Astrocyte (in vitro differentiated cells and primary cell): Measurements from ENCODE around the gene HSP90AA1. TPM values are rescaled to one million over a fixed set of nuclear protein-coding genes. Genes with fewer than 3 reads are reported as not detected.

Source experiments
- DNase-seq: peaks from one replicate; pipeline ENCODE4 v3.0.0-alpha.2; 2010; ENCODE audit warnings: low read depth
- FAIRE-seq: peaks from 2 replicates; lab custom pipeline; 2011; peaks lifted over from hg19 to GRCh38; lab: Jason Lieb, UNC
- H2AFZ ChIP-seq: 2 replicates; pipeline ENCODE4 v1.6.0; 2012; ENCODE audit warnings: low read depth, low read length, inconsistent platforms
- H3K27ac ChIP-seq: 2 replicates; pipeline ENCODE4 v1.5.1; 2011; ENCODE audit warnings: low read depth, low read length, inconsistent platforms
- H3K27me3 ChIP-seq: 2 replicates; pipeline ENCODE4 v1.6.0; 2011; ENCODE audit warnings: low read length, inconsistent platforms; ENCODE audit not compliant: insufficient read depth
- H3K36me3 ChIP-seq: 2 replicates; pipeline ENCODE4 v1.5.1; 2011; ENCODE audit warnings: low read length, inconsistent platforms; ENCODE audit not compliant: insufficient read depth
- H3K4me1 ChIP-seq: 2 replicates; pipeline ENCODE4 v1.5.1; 2011; ENCODE audit warnings: low read length, inconsistent platforms; ENCODE audit not compliant: insufficient read depth
- H3K4me2 ChIP-seq: 2 replicates; pipeline ENCODE4 v1.6.0; 2012; ENCODE audit warnings: low read length, inconsistent platforms
- H3K4me3 ChIP-seq: 2 replicates; pipeline ENCODE4 v1.5.1; 2011; ENCODE audit warnings: low read depth, mild to moderate bottlenecking, low read length, inconsistent platforms; ENCODE audit not compliant: insufficient read depth
- H3K79me2 ChIP-seq: 2 replicates; pipeline ENCODE4 v1.6.0; 2012; ENCODE audit warnings: mild to moderate bottlenecking, low read length, inconsistent platforms; ENCODE audit not compliant: insufficient read depth
- H3K9ac ChIP-seq: 2 replicates; pipeline ENCODE4 v1.6.0; 2012; ENCODE audit warnings: mild to moderate bottlenecking, low read length, inconsistent platforms
- H3K9me3 ChIP-seq: 2 replicates; pipeline ENCODE4 v1.5.1; 2012; ENCODE audit warnings: low read depth, mild to moderate bottlenecking, low read length, inconsistent platforms; ENCODE audit not compliant: insufficient read depth
- H4K20me1 ChIP-seq: 2 replicates; pipeline ENCODE4 v1.6.0; 2012; ENCODE audit warnings: low read length, inconsistent platforms; ENCODE audit not compliant: insufficient read depth
- H3K27ac Mint-ChIP-seq: one replicate; pipeline ENCODE4 v1.8.0; 2021; ENCODE audit warnings: mild to moderate bottlenecking, mixed read lengths; ENCODE audit not compliant: unreplicated experiment
- H3K27me3 Mint-ChIP-seq: one replicate; pipeline ENCODE4 v1.8.0; 2021; ENCODE audit warnings: low read depth, mixed read lengths; ENCODE audit not compliant: unreplicated experiment
- H3K36me3 Mint-ChIP-seq: one replicate; pipeline ENCODE4 v1.8.0; 2021; ENCODE audit warnings: low read depth, mixed read lengths; ENCODE audit not compliant: unreplicated experiment
- H3K4me1 Mint-ChIP-seq: one replicate; pipeline ENCODE4 v1.8.0; 2021; ENCODE audit warnings: low read depth, mixed read lengths; ENCODE audit not compliant: unreplicated experiment
- H3K4me3 Mint-ChIP-seq: one replicate; pipeline ENCODE4 v1.8.0; 2021; ENCODE audit warnings: mild to moderate bottlenecking, moderate library complexity, mixed read lengths; ENCODE audit not compliant: unreplicated experiment
- H3K9me3 Mint-ChIP-seq: one replicate; pipeline ENCODE4 v1.8.0; 2021; ENCODE audit warnings: mild to moderate bottlenecking, mixed read lengths; ENCODE audit not compliant: unreplicated experiment
- EZH2 ChIP-seq: IDR thresholded peaks from 2 replicates; pipeline ENCODE4 v1.6.1; 2012; ENCODE audit warnings: mild to moderate bottlenecking, low read length, inconsistent platforms; ENCODE audit not compliant: insufficient read depth
- total RNA-seq: library from RNA; stranded (reverse); gene quantifications from 2 replicates; pipeline ENCODE4 v1.2.1, GENCODE V29; 2021
- TF ChIP-seq, protein P1 (sequence below): IDR thresholded peaks from 2 replicates; pipeline ENCODE4 v1.5.1; 2011; ENCODE audit warnings: low read depth, mild to moderate bottlenecking, inconsistent platforms, low read length, moderate library complexity; ENCODE audit not compliant: insufficient read depth

The HSP90AA1 gene
- total RNA-seq, 1 donor from 2014 or later: 428 TPM

DNA sequence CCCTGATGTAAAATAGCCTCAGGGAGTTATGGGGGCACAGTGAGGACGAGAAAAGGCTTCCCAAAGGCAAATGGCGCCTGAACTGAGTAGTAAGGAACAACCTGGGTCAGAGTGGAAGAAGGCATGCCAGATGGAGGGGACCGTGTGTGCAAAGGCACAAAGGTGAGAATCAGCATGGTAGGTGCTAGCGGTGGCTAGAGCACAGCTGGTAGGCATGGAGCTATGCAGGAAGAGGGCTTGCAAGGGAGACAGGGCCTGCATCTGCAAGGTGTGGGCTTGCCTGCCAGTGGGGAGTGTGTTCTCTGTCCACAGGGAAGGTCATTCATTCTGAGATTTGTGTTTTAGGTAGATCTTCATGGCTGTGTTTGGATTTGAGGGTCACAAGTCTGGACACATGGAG lies 18.5 kb upstream of the HSP90AA1 start:
- no peak overlapping the region for H3K9ac ChIP-seq
- Mint-ChIP-seq H3K27me3 (peaks cover 2% of the 10 kb centered on the region), H3K36me3 (peaks cover 4% of the 10 kb centered on the region), H3K27ac (no peak overlapping the region), H3K4me1 (no peaks in the 10 kb centered on the region), H3K4me3 (no peak overlapping the region), H3K9me3 (peaks cover 10% of the 10 kb centered on the region)
- no peaks in the 10 kb centered on the region for H3K9me3 ChIP-seq
- DNase-seq (no peak), FAIRE-seq (no peak)
- TF ChIP-seq EZH2: no peak
- TF ChIP-seq, protein P1, sequence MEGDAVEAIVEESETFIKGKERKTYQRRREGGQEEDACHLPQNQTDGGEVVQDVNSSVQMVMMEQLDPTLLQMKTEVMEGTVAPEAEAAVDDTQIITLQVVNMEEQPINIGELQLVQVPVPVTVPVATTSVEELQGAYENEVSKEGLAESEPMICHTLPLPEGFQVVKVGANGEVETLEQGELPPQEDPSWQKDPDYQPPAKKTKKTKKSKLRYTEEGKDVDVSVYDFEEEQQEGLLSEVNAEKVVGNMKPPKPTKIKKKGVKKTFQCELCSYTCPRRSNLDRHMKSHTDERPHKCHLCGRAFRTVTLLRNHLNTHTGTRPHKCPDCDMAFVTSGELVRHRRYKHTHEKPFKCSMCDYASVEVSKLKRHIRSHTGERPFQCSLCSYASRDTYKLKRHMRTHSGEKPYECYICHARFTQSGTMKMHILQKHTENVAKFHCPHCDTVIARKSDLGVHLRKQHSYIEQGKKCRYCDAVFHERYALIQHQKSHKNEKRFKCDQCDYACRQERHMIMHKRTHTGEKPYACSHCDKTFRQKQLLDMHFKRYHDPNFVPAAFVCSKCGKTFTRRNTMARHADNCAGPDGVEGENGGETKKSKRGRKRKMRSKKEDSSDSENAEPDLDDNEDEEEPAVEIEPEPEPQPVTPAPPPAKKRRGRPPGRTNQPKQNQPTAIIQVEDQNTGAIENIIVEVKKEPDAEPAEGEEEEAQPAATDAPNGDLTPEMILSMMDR: no peak
- no peak overlapping the region for H3K27ac ChIP-seq
- H3K4me1 ChIP-seq: no peaks in the 10 kb centered on the region
- no peaks in the 10 kb centered on the region for H3K27me3 ChIP-seq
- no peaks in the 10 kb centered on the region for H4K20me1 ChIP-seq
- H3K79me2 ChIP-seq: no peaks in the 10 kb centered on the region
- no peaks in the 10 kb centered on the region for H3K36me3 ChIP-seq
- H3K4me3 ChIP-seq: no peak overlapping the region
- H3K4me2 ChIP-seq: no peak overlapping the region
- no peak overlapping the region for H2AFZ ChIP-seq

DNA sequence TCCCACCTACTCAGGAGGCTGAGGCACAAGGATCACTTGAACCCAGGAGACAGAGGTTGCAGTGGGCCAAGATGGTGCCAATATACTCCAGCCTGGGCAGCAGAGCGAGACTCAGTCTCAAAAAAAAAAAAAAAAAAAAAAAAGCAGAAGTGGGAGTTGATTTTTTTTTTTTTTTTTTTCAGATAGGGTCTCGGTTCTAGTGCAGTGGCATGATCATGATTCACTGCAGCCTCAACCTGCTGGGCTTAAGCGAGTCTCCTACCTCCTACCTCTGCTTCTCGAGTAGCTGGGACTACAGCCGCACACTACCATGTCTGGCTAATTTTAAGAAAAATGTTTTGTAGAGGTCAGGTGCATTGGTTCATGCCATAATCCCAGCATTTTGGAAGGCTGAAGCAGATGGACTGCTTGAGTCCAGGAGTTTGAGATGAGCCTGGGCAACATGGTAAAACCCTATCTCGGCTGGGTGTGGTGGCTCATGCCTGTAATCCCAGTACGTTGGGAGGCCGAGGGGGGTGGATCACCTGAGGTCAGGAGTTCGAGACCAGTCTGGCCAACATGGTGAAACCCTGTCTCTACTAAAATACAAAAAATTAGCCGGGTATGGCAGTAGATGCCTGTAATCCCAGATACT lies 16.3 kb upstream of the HSP90AA1 start:
- H3K4me3 ChIP-seq: no peak overlapping the region
- no peaks in the 10 kb centered on the region for H3K4me1 Mint-ChIP-seq
- no peaks in the 10 kb centered on the region for H3K27me3 ChIP-seq
- H4K20me1 ChIP-seq: no peaks in the 10 kb centered on the region
- no peaks in the 10 kb centered on the region for H3K36me3 Mint-ChIP-seq
- H2AFZ ChIP-seq: no peak overlapping the region
- no peak overlapping the region for H3K27ac ChIP-seq
- no peaks in the 10 kb centered on the region for H3K79me2 ChIP-seq
- H3K9ac ChIP-seq: no peak overlapping the region
- H3K27me3 Mint-ChIP-seq: peaks cover 2% of the 10 kb centered on the region
- no peaks in the 10 kb centered on the region for H3K36me3 ChIP-seq
- FAIRE-seq (no peak), DNase-seq (no peak)
- TF ChIP-seq, protein P1: no peak
- TF ChIP-seq EZH2: no peak
- no peak overlapping the region for H3K27ac Mint-ChIP-seq
- no peak overlapping the region for H3K4me3 Mint-ChIP-seq
- H3K4me1 ChIP-seq: no peaks in the 10 kb centered on the region
- H3K9me3 ChIP-seq: no peaks in the 10 kb centered on the region
- no peak overlapping the region for H3K4me2 ChIP-seq
- peaks cover 5% of the 10 kb centered on the region for H3K9me3 Mint-ChIP-seq

DNA sequence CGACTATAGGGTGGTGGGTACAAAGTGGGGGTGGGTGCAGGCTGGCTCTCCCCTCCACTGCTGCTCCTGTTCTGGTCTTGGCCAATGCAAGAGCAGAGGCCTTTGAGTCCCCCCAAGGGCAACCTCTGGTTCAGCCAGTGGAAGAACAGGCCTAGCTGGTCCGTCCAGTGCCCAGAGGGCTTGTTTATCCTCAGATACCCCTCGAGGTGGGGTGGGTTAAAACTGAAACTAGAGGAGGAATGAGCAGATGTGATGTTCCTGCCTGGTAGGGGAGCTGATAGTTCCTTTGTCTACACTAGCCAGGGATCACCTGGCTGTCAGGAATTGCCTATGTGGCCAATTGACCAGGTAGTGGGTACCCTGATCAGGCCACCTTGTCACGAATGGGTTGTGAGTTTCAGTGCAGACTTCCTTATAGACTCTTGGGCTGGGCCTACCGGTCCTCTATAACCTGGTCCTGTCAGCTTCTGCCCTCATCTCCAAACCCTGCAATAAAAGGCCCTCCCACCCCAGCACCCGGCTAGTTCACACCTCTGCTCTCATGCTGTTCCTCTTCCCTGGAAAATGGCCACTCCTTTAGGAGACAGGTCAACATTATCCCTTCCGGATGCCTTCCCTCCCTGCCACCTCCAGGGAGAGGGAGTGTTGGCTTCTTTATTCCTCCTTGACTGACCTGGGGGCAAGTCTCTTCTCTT lies 10.7 kb upstream of the HSP90AA1 start:
- H2AFZ ChIP-seq: no peak overlapping the region
- no peaks in the 10 kb centered on the region for H3K36me3 Mint-ChIP-seq
- H3K9me3 Mint-ChIP-seq: peaks cover 5% of the 10 kb centered on the region
- H3K79me2 ChIP-seq: no peaks in the 10 kb centered on the region
- no peaks in the 10 kb centered on the region for H3K27me3 Mint-ChIP-seq
- H3K27me3 ChIP-seq: no peaks in the 10 kb centered on the region
- H3K4me1 ChIP-seq: peaks cover 21% of the 10 kb centered on the region
- no peak overlapping the region for H3K4me2 ChIP-seq
- TF ChIP-seq, protein P1: no peak
- no peak for TF ChIP-seq EZH2
- no peak overlapping the region for H3K9ac ChIP-seq
- H3K4me3 ChIP-seq: no peak overlapping the region
- peaks cover 15% of the 10 kb centered on the region for H3K4me1 Mint-ChIP-seq
- no peak overlapping the region for H3K27ac Mint-ChIP-seq
- FAIRE-seq (no peak), DNase-seq (no peak)
- no peaks in the 10 kb centered on the region for H3K9me3 ChIP-seq
- no peaks in the 10 kb centered on the region for H4K20me1 ChIP-seq
- H3K27ac ChIP-seq: no peak overlapping the region
- no peak overlapping the region for H3K4me3 Mint-ChIP-seq
- H3K36me3 ChIP-seq: no peaks in the 10 kb centered on the region
